Upper lobe of right lung (tissue), 1 donor: ENCODE data around the gene ALG12. TPM values are rescaled to one million over a fixed set of nuclear protein-coding genes. Genes with fewer than 3 reads are reported as not detected.

Source experiments
- ATAC-seq: fragments of 200-7000 bp; cut with Tn5 transposase; one replicate; pipeline ENCODE4 v1.9.1; 2020; ENCODE audit warnings: mild to moderate bottlenecking, moderate library complexity
- DNase-seq: peaks from one replicate; pipeline ENCODE4 v3.0.0-alpha.2; 2020
- H3K27ac ChIP-seq: fragments of 200-600 bp; one replicate; pipeline ENCODE4 v1.8.0; 2022
- H3K27me3 ChIP-seq: fragments of 200-600 bp; one replicate; pipeline ENCODE4 v1.8.0; 2022; ENCODE audit warnings: mild to moderate bottlenecking
- H3K36me3 ChIP-seq: fragments of 200-600 bp; one replicate; pipeline ENCODE4 v1.8.0; 2022
- H3K4me1 ChIP-seq: fragments of 200-600 bp; one replicate; pipeline ENCODE4 v1.8.0; 2022
- H3K4me3 ChIP-seq: fragments of 200-600 bp; one replicate; pipeline ENCODE4 v1.8.0; 2022; ENCODE audit warnings: mild to moderate bottlenecking
- H3K9me3 ChIP-seq: fragments of 200-600 bp; one replicate; pipeline ENCODE4 v1.8.0; 2022
- CTCF ChIP-seq: fragments of 200-600 bp; IDR thresholded peaks from one replicate; pipeline ENCODE4 v1.8.0; 2022; ENCODE audit warnings: antibody characterized with exemption
- intact Hi-C: fragments of 100-400 bp; cut with DNase I; formaldehyde crosslinking; loops from one replicate; pipeline ENCODE4 v1.11.0; 2022
- total RNA-seq: library from RNA; stranded (reverse); fragmentation: NEBNext Ultra II Directional; extraction: Animal tissue kit (Norgen Biotek cat#: 25700); gene quantifications from one replicate; pipeline ENCODE4 v1.2.1, GENCODE V29; 2021
- donor health status: DM: no; HTN: yes; CAD: no; lungs with severe emphysema.

Gene ALG12
- total RNA-seq, 1 donor from 2014 or later = 28.1 TPM

- no peak for ATAC-seq
- peaks cover 2% of the 10 kb centered on the region for H3K36me3 ChIP-seq
- intact Hi-C loops = no loop called here
Measured at GRCh38 chr22:49892226-49892899, 25.9 kb downstream of the ALG12 start.

GRCh38 chr22:49889071-49889470, 29.2 kb downstream of the ALG12 start:
- Histone ChIP-seq H3K4me1 (no peaks in the 10 kb centered on the region), H3K27ac (no peak overlapping the region), H3K4me3 (no peak overlapping the region), H3K9me3 (no peaks in the 10 kb centered on the region), H3K27me3 (no peaks in the 10 kb centered on the region), H3K36me3 (peaks cover 35% of the 10 kb centered on the region)
- no peak for DNase-seq
- ATAC-seq = no peak
- no peak for TF ChIP-seq CTCF
- intact Hi-C loops = no loop called here

More at GRCh38 chr22:49892226-49892899, 25.9 kb downstream of the ALG12 start:
- no peak for TF ChIP-seq CTCF
- Histone ChIP-seq H3K27ac (no peak overlapping the region), H3K9me3 (no peaks in the 10 kb centered on the region), H3K4me1 (no peaks in the 10 kb centered on the region), H3K27me3 (no peaks in the 10 kb centered on the region), H3K4me3 (no peak overlapping the region)
- DNase-seq = peak; percentile 52

- no peak overlapping the region for H3K4me3 ChIP-seq
- peaks cover 40% of the 10 kb centered on the region for H3K36me3 ChIP-seq
- no peaks in the 10 kb centered on the region for H3K9me3 ChIP-seq
- no peaks in the 10 kb centered on the region for H3K4me1 ChIP-seq
- no peak overlapping the region for H3K27ac ChIP-seq
- ATAC-seq (no peak), DNase-seq (no peak)
- H3K27me3 ChIP-seq = no peaks in the 10 kb centered on the region
- intact Hi-C loops = no loop called here
- no peak for TF ChIP-seq CTCF
Measured at GRCh38 chr22:49887702-49888101, 30.5 kb downstream of the ALG12 start.

GRCh38 chr22:49887064-49887451, 31.2 kb downstream of the ALG12 start:
- Histone ChIP-seq H3K4me3 (no peak overlapping the region), H3K27me3 (no peaks in the 10 kb centered on the region), H3K36me3 (peaks cover 40% of the 10 kb centered on the region), H3K4me1 (no peaks in the 10 kb centered on the region), H3K27ac (no peak overlapping the region), H3K9me3 (no peaks in the 10 kb centered on the region)
- DNase-seq = peak; percentile 29
- no peak for TF ChIP-seq CTCF
- no peak for ATAC-seq
- intact Hi-C loops = no loop called here

- Histone ChIP-seq H3K36me3 (peaks cover 40% of the 10 kb centered on the region), H3K4me3 (no peak overlapping the region), H3K9me3 (no peaks in the 10 kb centered on the region), H3K27me3 (no peaks in the 10 kb centered on the region), H3K27ac (no peak overlapping the region), H3K4me1 (no peaks in the 10 kb centered on the region)
- no peak for ATAC-seq
- intact Hi-C loops = no loop called here
- peak; percentile 35 for DNase-seq
- TF ChIP-seq CTCF = no peak
Measured at GRCh38 chr22:49886346-49887063, 31.7 kb downstream of the ALG12 start.
